ENCODE measurements around the gene DNAH14. TPM values are rescaled to one million over a fixed set of nuclear protein-coding genes. Genes with fewer than 3 reads are reported as not detected.

Gene DNAH14
- total RNA-seq, 4 donors from 2014 or later, result 0.15 to 0.55 TPM; not detected in 2

- intact Hi-C loops (cut with DNase I; ENCODE audit: low total_unique reads) (no loop called here), in situ Hi-C loops (cut with MboI; ENCODE audit: low sequenced_read_pairs in 4 of 4) (no loop called here)
- Histone ChIP-seq H3K4me1 (no peaks in the 10 kb centered on the region), H3K36me3 (peaks cover 0 to 10% of the 10 kb centered on the region in 2 donors), H3K27ac (no peak overlapping the region), H3K27me3 (no peaks in the 10 kb centered on the region), H3K9me3 (no peaks in the 10 kb centered on the region), H3K4me3 (no peak overlapping the region)
- DNase-seq, result no peak
- ATAC-seq, result no peak
- TF ChIP-seq POLR2A (IDR thresholded peaks at IDR 0.05) (no peak), CTCF (IDR thresholded peaks at IDR 0.05 in 4 of 5, conservative IDR thresholded peaks at IDR 0.05 in 1 of 5) (no peak)
Observed at GRCh38 chr1:225396357-225396756, 466.9 kb downstream of the DNAH14 start.

- intact Hi-C loops (cut with DNase I; ENCODE audit: low total_unique reads) (no loop called here), in situ Hi-C loops (cut with MboI; ENCODE audit: low sequenced_read_pairs in 4 of 4) (no loop called here)
- no peak overlapping the region for H3K27ac ChIP-seq
- no peak for ATAC-seq
- no peaks in the 10 kb centered on the region for H3K27me3 ChIP-seq
- no peak overlapping the region for H3K4me3 ChIP-seq
- no peak for TF ChIP-seq POLR2A (IDR thresholded peaks at IDR 0.05)
- TF ChIP-seq CTCF (IDR thresholded peaks at IDR 0.05 in 4 of 5, conservative IDR thresholded peaks at IDR 0.05 in 1 of 5), result no peak
- no peaks in the 10 kb centered on the region for H3K4me1 ChIP-seq
- H3K9me3 ChIP-seq, result no peaks in the 10 kb centered on the region
- no peak for DNase-seq
- H3K36me3 ChIP-seq, result peaks cover 0 to 43% of the 10 kb centered on the region in 2 donors
Observed at GRCh38 chr1:225400968-225401367, 471.5 kb downstream of the DNAH14 start.

GRCh38 chr1:225406976-225407725 is 477.7 kb downstream of the DNAH14 start:
- DNase-seq, result no peak
- no peak overlapping the region for H3K27ac ChIP-seq
- no peak overlapping the region for H3K4me3 ChIP-seq
- TF ChIP-seq CTCF (IDR thresholded peaks at IDR 0.05 in 4 of 5, conservative IDR thresholded peaks at IDR 0.05 in 1 of 5) (no peak), POLR2A (IDR thresholded peaks at IDR 0.05) (no peak)
- peaks cover 2 to 66% of the 10 kb centered on the region in 2 donors for H3K36me3 ChIP-seq
- in situ Hi-C loops (cut with MboI; ENCODE audit: low sequenced_read_pairs in 4 of 4) (no loop called here), intact Hi-C loops (cut with DNase I; ENCODE audit: low total_unique reads) (no loop called here)
- no peaks in the 10 kb centered on the region for H3K27me3 ChIP-seq
- H3K9me3 ChIP-seq, result no peaks in the 10 kb centered on the region
- no peaks in the 10 kb centered on the region for H3K4me1 ChIP-seq
- ATAC-seq, result no peak

GRCh38 chr1:225407755-225408154 is 478.3 kb downstream of the DNAH14 start:
- Histone ChIP-seq H3K27me3 (no peaks in the 10 kb centered on the region), H3K4me3 (no peak overlapping the region), H3K9me3 (no peaks in the 10 kb centered on the region), H3K36me3 (peaks cover 2 to 66% of the 10 kb centered on the region in 2 donors), H3K4me1 (no peaks in the 10 kb centered on the region), H3K27ac (no peak overlapping the region)
- ATAC-seq, result no peak
- intact Hi-C loops (cut with DNase I; ENCODE audit: low total_unique reads), result no loop called here
- TF ChIP-seq POLR2A (IDR thresholded peaks at IDR 0.05) (no peak), CTCF (IDR thresholded peaks at IDR 0.05 in 4 of 5, conservative IDR thresholded peaks at IDR 0.05 in 1 of 5) (no peak)
- no peak for DNase-seq
- in situ Hi-C loops (cut with MboI; ENCODE audit: low sequenced_read_pairs in 4 of 4), result no loop called here
